ENCODE measurements around the gene TMEM132E. TPM values are rescaled to one million over a fixed set of nuclear protein-coding genes. Genes with fewer than 3 reads are reported as not detected.

TMEM132E gene
- total and polyA plus RNA-seq, 10 donors = 0.09 to 0.79 (median 0.27) TPM

- TF ChIP-seq CTCF (IDR thresholded peaks at IDR 0.05 in 8 of 11, conservative IDR thresholded peaks at IDR 0.05 in 3 of 11) (no peak), POLR2AphosphoS5 (IDR thresholded peaks at IDR 0.05) (no peak), POLR2A (IDR thresholded peaks at IDR 0.05) (no peak)
- H3K27ac ChIP-seq = no peak overlapping the region
- intact Hi-C loops (cut with DNase I; ENCODE audit: low total_unique reads) = no loop called here
- 59 to 68% (median 59%) methylated on average over 5 of the region's 5 CpGs for WGBS, 5 donors
- H3K4me3 ChIP-seq = no peak overlapping the region
- H3K9me3 ChIP-seq = no peaks in the 10 kb centered on the region
- peaks cover 0 to 76% (median 3%) of the 10 kb centered on the region in 7 donors for H3K27me3 ChIP-seq (replicated peaks in 1 of 7)
- no peaks in the 10 kb centered on the region for H3K4me1 ChIP-seq
- H3K36me3 ChIP-seq = no peaks in the 10 kb centered on the region
- no peak for DNase-seq
Measured at GRCh38 chr17:34610039-34610438, 30.7 kb downstream of the TMEM132E start.

- peaks cover 0 to 76% (median 3%) of the 10 kb centered on the region in 7 donors for H3K27me3 ChIP-seq (replicated peaks in 1 of 7)
- intact Hi-C loops (cut with DNase I; ENCODE audit: low total_unique reads) = no loop called here
- H3K4me3 ChIP-seq = no peak overlapping the region
- TF ChIP-seq POLR2AphosphoS5 (IDR thresholded peaks at IDR 0.05) (no peak), POLR2A (IDR thresholded peaks at IDR 0.05) (no peak), CTCF (IDR thresholded peaks at IDR 0.05 in 8 of 11, conservative IDR thresholded peaks at IDR 0.05 in 3 of 11) (no peak)
- H3K27ac ChIP-seq = no peak overlapping the region
- no peak for DNase-seq
- no peaks in the 10 kb centered on the region for H3K36me3 ChIP-seq
- WGBS, 5 donors = 62 to 72% (median 69%) methylated on average over 6 of the region's 6 CpGs
- H3K4me1 ChIP-seq = no peaks in the 10 kb centered on the region
- no peaks in the 10 kb centered on the region for H3K9me3 ChIP-seq
Measured at GRCh38 chr17:34610506-34610905, 31.1 kb downstream of the TMEM132E start.

GRCh38 chr17:34613064-34614019 is 34.0 kb downstream of the TMEM132E start:
- TF ChIP-seq POLR2AphosphoS5 (IDR thresholded peaks at IDR 0.05) (no peak), POLR2A (IDR thresholded peaks at IDR 0.05) (no peak), CTCF (IDR thresholded peaks at IDR 0.05 in 8 of 11, conservative IDR thresholded peaks at IDR 0.05 in 3 of 11) (no peak)
- H3K4me3 ChIP-seq = no peak overlapping the region
- no peaks in the 10 kb centered on the region for H3K9me3 ChIP-seq
- 45 to 65% (median 55%) methylated on average over 19 of the region's 19 CpGs for WGBS, 5 donors
- H3K36me3 ChIP-seq = no peaks in the 10 kb centered on the region
- H3K27me3 ChIP-seq (replicated peaks in 1 of 7) = peaks cover 0 to 69% (median 16%) of the 10 kb centered on the region in 7 donors
- DNase-seq = no peak
- H3K27ac ChIP-seq = no peak overlapping the region
- H3K4me1 ChIP-seq = peaks cover 0 to 3% (median 0%) of the 10 kb centered on the region in 6 donors
- intact Hi-C loops (cut with DNase I; ENCODE audit: low total_unique reads) = no loop called here

- no peak for TF ChIP-seq CTCF (IDR thresholded peaks at IDR 0.05 in 8 of 11, conservative IDR thresholded peaks at IDR 0.05 in 3 of 11)
- TF ChIP-seq POLR2AphosphoS5 (IDR thresholded peaks at IDR 0.05) = no peak
- no peak for TF ChIP-seq POLR2A (IDR thresholded peaks at IDR 0.05)
- no peaks in the 10 kb centered on the region for H3K36me3 ChIP-seq
- H3K4me3 ChIP-seq = no peak overlapping the region
- H3K27me3 ChIP-seq (replicated peaks in 1 of 7) = peaks cover 0 to 58% (median 16%) of the 10 kb centered on the region in 7 donors
- intact Hi-C loops (cut with DNase I; ENCODE audit: low total_unique reads) = no loop called here
- DNase-seq = no peak
- no peak overlapping the region for H3K27ac ChIP-seq
- peaks cover 0 to 3% (median 0%) of the 10 kb centered on the region in 6 donors for H3K4me1 ChIP-seq
- H3K9me3 ChIP-seq = no peaks in the 10 kb centered on the region
- WGBS, 5 donors = 31 to 64% (median 54%) methylated on average over 1 of the region's 1 CpG
Measured at GRCh38 chr17:34614698-34615097, 35.3 kb downstream of the TMEM132E start.
